DMS 273 (cell line): ENCODE measurements around the gene BDKRB2.

ENCODE experiments used
- DNase-seq: peaks from one replicate; lab custom pipeline; 2025; ENCODE audit not compliant: unreplicated experiment; lab: John Stamatoyannopoulos, UW

BDKRB2 gene

DNA sequence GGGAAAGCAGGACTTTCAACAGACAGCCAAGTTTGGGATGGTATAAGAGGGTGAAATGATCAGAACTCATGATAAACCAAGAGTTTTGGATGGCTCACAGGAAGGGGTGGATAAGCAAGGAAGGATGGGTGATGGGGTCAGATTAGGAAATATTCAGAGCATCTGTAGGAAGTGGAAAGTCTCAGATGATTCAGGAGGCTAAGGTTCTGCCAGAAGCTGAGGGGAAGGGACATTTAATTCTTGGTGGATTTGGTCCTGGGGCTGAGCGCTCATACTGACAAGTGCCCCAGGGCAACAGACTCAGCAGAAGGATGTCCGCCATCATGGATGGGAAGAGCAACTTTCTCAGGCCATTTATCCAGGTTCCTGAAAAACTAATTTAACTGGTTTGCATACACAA lies 28.4 kb upstream of the BDKRB2 start:
- DNase-seq = no peak

DNA sequence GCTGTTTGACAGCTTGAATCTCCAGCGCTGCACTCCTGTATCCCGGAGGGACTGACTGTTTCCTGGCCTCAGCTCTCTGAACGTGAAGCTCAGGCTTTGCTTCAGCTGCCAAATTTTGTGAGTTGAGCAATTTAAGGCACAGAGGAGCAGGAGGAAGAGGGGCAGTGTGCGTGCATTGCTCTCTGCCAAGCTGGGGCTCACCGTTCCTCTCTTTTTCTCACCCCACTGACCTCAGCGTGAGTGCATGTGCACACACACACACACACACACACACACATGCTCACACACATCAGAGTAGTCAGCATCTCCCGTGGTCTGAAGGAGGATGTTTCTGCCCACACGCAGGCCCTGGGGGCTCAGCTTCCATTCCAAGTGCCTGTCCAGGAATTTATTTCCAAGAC lies 27.8 kb upstream of the BDKRB2 start:
- peak; percentile 44 for DNase-seq

DNA sequence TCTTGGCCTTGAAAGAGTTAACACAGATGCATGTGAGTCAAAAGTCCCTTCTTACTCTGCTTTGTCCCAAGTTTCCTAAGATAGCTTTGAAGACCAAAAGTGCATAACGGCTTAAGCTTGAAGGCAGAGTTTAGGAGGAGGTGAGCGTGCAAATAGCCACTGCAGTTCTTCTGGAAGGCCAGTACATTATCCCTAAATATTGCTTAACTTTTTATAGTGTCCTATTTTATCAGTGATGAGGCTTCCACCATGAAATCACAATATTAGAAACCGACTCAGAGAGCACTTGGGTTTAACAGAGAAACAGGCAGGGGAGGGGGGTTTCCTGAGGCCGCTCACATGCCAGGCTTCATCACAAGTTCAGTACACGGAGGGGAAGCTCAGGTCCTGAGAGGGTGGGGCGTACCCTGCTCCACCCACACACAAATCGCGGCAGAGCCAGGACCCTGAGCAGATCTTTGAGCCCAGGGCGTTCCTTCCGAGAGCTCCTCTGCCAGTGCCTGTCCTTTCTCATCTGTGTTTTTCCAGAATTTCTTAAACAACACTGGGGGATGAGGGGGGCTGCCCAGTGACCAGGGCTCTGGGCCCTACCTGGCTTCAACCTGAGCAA lies 26.8 kb upstream of the BDKRB2 start:
- peak; percentile 14 for DNase-seq

- DNase-seq = peak; percentile 39
These were observed 25.9 kb upstream of the BDKRB2 start for GRCh38 chr14:96178461-96179321.

GRCh38 chr14:96180043-96180874 lies 24.4 kb upstream of the BDKRB2 start:
- DNase-seq = no peak

DNA sequence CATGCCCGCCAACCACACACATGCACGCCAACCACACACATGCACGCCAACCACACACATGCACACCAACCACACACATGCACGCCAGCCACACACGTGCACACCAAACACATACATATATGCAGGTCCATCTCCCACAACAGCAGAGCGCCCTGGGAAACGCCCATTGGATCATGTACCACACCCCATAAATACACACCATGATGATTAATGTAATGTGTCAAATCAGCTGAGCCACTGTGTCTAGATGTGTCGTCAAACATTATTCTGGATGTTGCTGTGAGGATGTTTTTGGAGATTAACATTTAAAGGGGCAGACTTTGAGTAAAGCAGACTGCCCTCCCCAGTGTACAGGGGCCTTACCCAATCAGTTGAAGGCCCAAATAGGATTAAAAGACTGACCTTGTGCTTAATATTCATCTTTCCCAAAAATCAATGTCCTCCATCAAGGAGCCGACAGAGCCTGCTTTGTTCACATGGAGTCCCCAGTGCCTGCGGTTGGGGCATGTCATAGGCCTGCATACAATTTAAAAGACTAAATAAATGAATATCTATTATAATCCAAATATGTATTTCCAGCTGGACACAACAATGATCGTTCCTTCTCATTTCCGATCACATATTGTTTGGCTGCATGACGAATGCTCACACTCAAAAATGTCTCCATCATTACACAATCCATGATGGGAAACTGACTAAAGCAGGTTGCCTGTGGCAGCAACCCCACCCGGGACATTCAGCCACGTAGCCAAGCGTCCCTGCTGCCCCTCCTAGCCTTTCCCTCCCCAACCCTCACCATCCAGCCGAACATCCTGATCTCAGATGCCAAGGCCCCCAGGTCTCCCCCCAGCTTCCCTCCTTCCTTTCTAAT lies 23.2 kb upstream of the BDKRB2 start:
- no peak for DNase-seq

DNA sequence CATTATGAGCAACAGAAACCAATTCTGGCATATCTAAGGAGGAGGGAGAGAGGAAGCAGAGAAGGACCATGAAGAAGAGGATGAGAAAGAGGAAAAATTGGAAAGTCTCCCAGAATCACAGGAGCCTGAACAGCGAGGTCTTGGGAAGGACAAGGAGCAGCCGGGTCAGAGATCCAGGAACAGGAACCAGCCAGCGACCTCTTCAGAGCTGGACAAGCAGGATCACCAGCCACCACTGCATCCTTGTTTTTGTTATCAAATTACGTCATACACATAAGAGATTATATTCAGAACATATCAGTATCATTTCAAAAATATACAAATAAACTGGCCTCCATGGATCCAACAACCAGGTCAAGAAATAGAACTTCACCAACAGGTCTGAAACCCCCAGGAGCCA lies 22.1 kb upstream of the BDKRB2 start:
- DNase-seq = no peak

- peak; percentile 50 for DNase-seq
These were observed 19.9 kb upstream of the BDKRB2 start for GRCh38 chr14:96184737-96185136.

- DNase-seq = no peak
These were observed 17.2 kb upstream of the BDKRB2 start for GRCh38 chr14:96187216-96188031.

GRCh38 chr14:96189281-96189711 lies 15.3 kb upstream of the BDKRB2 start:
- no peak for DNase-seq

DNA sequence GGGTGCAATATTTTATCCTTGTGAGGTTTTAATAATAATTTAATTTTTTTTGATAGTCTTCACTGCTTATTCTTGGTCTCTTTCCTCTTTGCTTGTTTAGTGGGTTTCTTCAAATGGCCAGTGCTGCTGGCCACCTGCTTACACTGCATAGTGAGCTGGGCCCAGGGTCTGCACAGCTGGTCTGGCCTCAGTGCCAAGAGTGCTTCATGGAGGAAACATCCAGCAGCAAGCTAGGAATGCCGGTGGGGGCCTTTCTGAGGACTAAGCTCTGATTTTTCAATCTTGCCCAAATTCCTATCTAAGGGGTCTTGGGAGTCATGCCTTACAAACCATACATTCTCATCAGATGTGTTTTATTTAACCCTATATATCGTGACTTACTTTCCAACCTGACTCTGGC lies 13.3 kb upstream of the BDKRB2 start:
- peak; percentile 10 for DNase-seq

- DNase-seq = no peak
These were observed 12.7 kb upstream of the BDKRB2 start for GRCh38 chr14:96191841-96192462.

DNA sequence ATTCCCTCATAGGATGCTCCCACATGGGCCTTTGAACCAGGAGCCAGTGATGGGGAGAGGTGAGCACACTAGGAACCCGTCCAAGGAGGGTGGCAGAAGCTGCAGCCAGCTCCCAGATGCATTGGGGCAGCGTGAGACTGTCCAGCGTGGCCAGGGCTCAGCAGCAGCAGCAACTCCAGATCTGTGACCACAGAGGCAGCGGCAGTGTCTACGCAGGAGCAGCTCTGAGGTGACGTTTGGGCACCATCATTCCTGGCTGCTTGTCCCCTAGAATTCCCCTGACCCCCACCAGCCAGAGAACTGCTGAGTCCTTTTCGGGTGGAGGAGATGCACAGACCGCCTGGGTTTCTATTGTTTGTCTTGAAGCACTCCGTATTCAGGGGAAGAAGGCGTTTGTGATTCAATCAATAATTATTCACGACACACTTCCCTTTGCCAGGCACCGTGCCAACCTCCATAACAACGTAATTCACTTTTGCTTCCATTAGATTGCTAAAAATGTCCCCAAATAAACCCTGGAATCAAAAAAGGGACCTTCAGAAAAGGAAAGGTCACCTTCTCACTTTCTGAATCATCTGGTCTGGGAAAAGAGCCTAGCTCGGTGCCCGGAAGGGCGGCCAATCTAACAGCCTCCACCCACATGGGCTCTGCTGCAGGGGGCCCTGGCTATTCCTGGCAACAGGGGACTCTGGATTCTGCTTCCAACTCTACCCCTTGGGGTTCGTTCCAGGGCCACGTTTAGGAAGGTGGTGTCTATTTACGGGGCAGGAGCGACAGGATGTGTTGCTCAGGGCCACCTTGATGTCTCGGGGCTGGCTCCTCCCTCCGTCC lies 11.4 kb upstream of the BDKRB2 start:
- DNase-seq = no peak

DNA sequence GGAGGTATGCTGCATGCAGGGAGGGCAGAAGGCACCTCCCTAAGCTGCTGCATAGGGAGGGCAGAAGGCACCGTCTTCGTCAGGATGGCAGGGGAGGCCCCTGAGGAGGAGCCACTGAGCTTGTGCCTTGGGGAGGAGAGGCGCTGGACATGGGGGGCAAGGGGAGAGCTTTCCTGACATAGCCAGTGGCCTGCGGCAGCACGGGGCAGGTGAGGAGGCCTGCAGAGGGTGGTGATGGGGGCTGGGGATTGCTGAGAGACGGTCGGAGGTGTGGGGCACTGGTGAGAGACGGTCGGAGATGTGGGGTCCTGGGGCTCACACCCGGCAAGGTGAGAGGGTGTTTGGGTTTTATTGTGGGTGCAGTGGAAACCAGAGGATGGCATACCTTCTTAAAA lies 10.4 kb upstream of the BDKRB2 start:
- DNase-seq = no peak

GRCh38 chr14:96194657-96195431 lies 9.8 kb upstream of the BDKRB2 start:
- no peak for DNase-seq

- DNase-seq = no peak
These were observed 9.1 kb upstream of the BDKRB2 start for GRCh38 chr14:96195441-96196081.

DNA sequence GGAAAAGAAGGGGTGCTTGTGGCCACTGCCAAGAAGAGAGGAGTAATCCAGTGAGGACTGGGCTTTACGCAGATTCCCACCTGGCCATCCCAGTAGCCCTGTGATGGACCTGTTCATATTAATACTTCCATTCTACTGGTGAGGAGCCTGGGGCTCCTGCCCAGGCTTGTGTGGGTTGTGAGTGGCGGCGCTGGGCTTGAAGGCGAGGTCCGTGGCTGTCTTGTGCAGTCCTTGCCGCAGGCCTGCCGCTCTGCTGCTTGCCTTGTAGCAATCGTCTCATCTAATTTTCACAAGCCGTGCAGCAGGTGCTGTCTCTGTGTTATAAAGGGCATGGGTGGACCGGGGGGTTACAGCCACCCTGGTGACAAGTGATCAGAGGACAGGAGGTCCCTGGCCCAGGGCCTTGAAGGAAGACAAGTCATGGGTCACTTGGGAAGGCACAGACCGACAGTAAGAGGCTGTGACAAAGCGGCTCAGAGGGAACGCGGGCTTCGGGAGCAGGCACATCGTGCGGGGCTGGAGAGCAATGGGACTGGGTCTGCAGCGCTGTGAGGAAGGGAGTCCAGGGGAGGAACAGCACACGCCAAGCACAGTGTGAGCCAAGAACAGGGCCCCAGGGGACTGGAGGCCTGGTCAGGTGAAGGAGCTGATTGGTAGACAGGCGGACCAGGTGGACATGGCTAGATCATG lies 7.3 kb upstream of the BDKRB2 start:
- DNase-seq = no peak
